Esophagus squamous epithelium (tissue), 5 donors: Measurements from ENCODE around the gene TFCP2. TPM values are rescaled to one million over a fixed set of nuclear protein-coding genes. Genes with fewer than 3 reads are reported as not detected.
A peak's percentile ranks its signal among the peaks of the same experiment; 100 is the strongest.
"Not testable (repeated sequence)": the region's sequence is repeated elsewhere in the genome, so short reads cannot be mapped to it uniquely, and the experiment has no call there.

Experiments used
- DNase-seq: peaks from one replicate; lab custom pipeline; 2025; lab: John Stamatoyannopoulos, UW
- H3K27ac ChIP-seq, 4 donors: fragments of 200-600 bp; sonication (generic); one replicate each; pipeline ENCODE4 v1.5.1; 2016 to 2019; ENCODE audit warnings: mild to moderate bottlenecking in 1 of 4
- H3K27me3 ChIP-seq, 4 donors: fragments of 200-600 bp; sonication (generic); 1 replicate in 3 of 4; 2 replicates in 1 of 4; pipeline versions ENCODE4 v1.5.1 to v1.6.0; 2017 to 2021; ENCODE audit warnings: antibody characterized with exemption in 1 of 4
- H3K36me3 ChIP-seq, 3 donors: fragments of 200-600 bp; sonication (generic); one replicate each; pipeline ENCODE4 v1.5.1; 2016 to 2019
- H3K4me1 ChIP-seq, 3 donors: fragments of 200-600 bp; sonication (generic); one replicate each; pipeline ENCODE4 v1.5.1; 2017 to 2019
- H3K4me3 ChIP-seq, 4 donors: fragments of 200-600 bp; sonication (generic); 1 replicate in 3 of 4; 2 replicates in 1 of 4; pipeline ENCODE4 v1.5.1; 2016 to 2019; ENCODE audit warnings: mild to moderate bottlenecking in 2 of 4, moderate library complexity in 1 of 4
- H3K9me3 ChIP-seq, 3 donors: fragments of 200-600 bp; sonication (generic); one replicate each; pipeline ENCODE4 v1.5.1; 2016 to 2019
- CTCF ChIP-seq, 6 experiments: fragments of 450-650 bp in 4 of 6; fragments of 200-600 bp in 2 of 6; sonication (generic) in 2 of 6; IDR thresholded peaks; one replicate each; pipeline ENCODE4 v1.5.1; 2016 to 2019; ENCODE audit warnings: antibody characterized with exemption in 6 of 6, mild to moderate bottlenecking in 4 of 6, moderate library complexity in 4 of 6
- POLR2A ChIP-seq, 4 donors: fragments of 450-650 bp; IDR thresholded peaks; one replicate each; pipeline ENCODE4 v1.6.1; 2017; ENCODE audit warnings: antibody characterized with exemption in 4 of 4, mild to moderate bottlenecking in 4 of 4, moderate library complexity in 3 of 4
- WGBS, 2 donors: methylation state at CpG; one replicate each; pipeline ENCODE4 v1.1.5; 2018; 5-methylcytosine and 5-hydroxymethylcytosine counted together
- intact Hi-C: fragments of 100-400 bp; cut with DNase I; formaldehyde crosslinking; loops from one replicate; pipeline ENCODE4 v1.15.0; 2022
- total RNA-seq, 4 donors: library from RNA; depleted of rRNA; stranded (reverse); fragments of >200 nt; gene quantifications; one replicate each; pipeline ENCODE4 v1.1.0, GENCODE V29; 2016
- donor health status: DM: yes; HTN: yes; CAD: no.

Gene TFCP2
- 10 to 100 TPM; 10.8 to 12.0 (median 11.7) TPM for total RNA-seq

- H3K27me3 ChIP-seq, result no peaks in the 10 kb centered on the region
- no peaks in the 10 kb centered on the region for H3K36me3 ChIP-seq
- peaks cover 11 to 37% (median 17%) of the 10 kb centered on the region in 3 donors for H3K4me1 ChIP-seq
- peak within 1 kb of the TSS; percentile 96 to 98 (median 96) for H3K27ac ChIP-seq
- no peak for TF ChIP-seq CTCF (IDR thresholded peaks at IDR 0.05)
- TF ChIP-seq POLR2A (IDR thresholded peaks at IDR 0.05), result peak in 3 of 4 donors; percentile 14 to 71 (median 31)
- intact Hi-C loops, result no loop called here
- no peaks in the 10 kb centered on the region for H3K9me3 ChIP-seq
- 1 to 2% methylated on average over 17 to 37 of the region's 58 CpGs for WGBS, 2 donors
- peak; percentile 80 for DNase-seq
- H3K4me3 ChIP-seq, result peak within 1 kb of the TSS; percentile 65 to 78 (median 75)
These were observed at the start of gene TFCP2 for GRCh38 chr12:51172515-51173431. Gene TFCP2, minus strand, starts transcription at chr12:51173135. Its CDS starts 713 bp downstream, at chr12:51172422.

- H3K27ac ChIP-seq, result no peak overlapping the region
- DNase-seq, result no peak
These were observed 49.5 kb upstream of the TFCP2 start for GRCh38 chr12:51222461-51222860.

GRCh38 chr12:51219857-51220256 is 46.9 kb upstream of the TFCP2 start:
- DNase-seq, H3K4me3 ChIP-seq, intact Hi-C loops, H3K27me3 ChIP-seq, H3K9me3 ChIP-seq, H3K36me3 ChIP-seq, H3K27ac ChIP-seq: not testable (repeated sequence)
- peaks cover 8 to 30% (median 10%) of the 10 kb centered on the region in 3 donors for H3K4me1 ChIP-seq
- 90% methylated on average over 12 of the region's 12 CpGs for WGBS, 2 donors

More at GRCh38 chr12:51222461-51222860, 49.5 kb upstream of the TFCP2 start:
- 59 to 62% methylated on average over 7 of the region's 7 CpGs for WGBS, 2 donors
- no peaks in the 10 kb centered on the region for H3K36me3 ChIP-seq
- no peaks in the 10 kb centered on the region for H3K27me3 ChIP-seq
- H3K4me1 ChIP-seq, result peaks cover 8 to 17% (median 10%) of the 10 kb centered on the region in 3 donors
- no peak overlapping the region for H3K4me3 ChIP-seq
- TF ChIP-seq CTCF (IDR thresholded peaks at IDR 0.05) (no peak), POLR2A (IDR thresholded peaks at IDR 0.05) (no peak)
- H3K9me3 ChIP-seq, result no peaks in the 10 kb centered on the region
- intact Hi-C loops, result no loop called here

- intact Hi-C loops, result no loop called here
- Histone ChIP-seq H3K4me1 (peaks cover 8 to 30% (median 10%) of the 10 kb centered on the region in 3 donors), H3K9me3 (no peaks in the 10 kb centered on the region), H3K27me3 (no peaks in the 10 kb centered on the region), H3K27ac (peak overlapping the region in 1 of 4 donors; percentile 94), H3K4me3 (peak overlapping the region in 1 of 4 donors; percentile 94), H3K36me3 (no peaks in the 10 kb centered on the region)
- no peak for DNase-seq
- TF ChIP-seq POLR2A (IDR thresholded peaks at IDR 0.05), result no peak
- TF ChIP-seq CTCF (IDR thresholded peaks at IDR 0.05), result no peak
- WGBS, 2 donors, result 79 to 81% methylated on average over 5 of the region's 5 CpGs
These were observed 46.4 kb upstream of the TFCP2 start for GRCh38 chr12:51219322-51219721.

- H3K9me3 ChIP-seq, result no peaks in the 10 kb centered on the region
- 65 to 66% methylated on average over 10 of the region's 10 CpGs for WGBS, 2 donors
- H3K4me1 ChIP-seq, result peaks cover 8 to 30% (median 10%) of the 10 kb centered on the region in 3 donors
- no peaks in the 10 kb centered on the region for H3K27me3 ChIP-seq
- no peaks in the 10 kb centered on the region for H3K36me3 ChIP-seq
- H3K27ac ChIP-seq, result peak overlapping the region; percentile 91 to 98 (median 95)
- intact Hi-C loops, result no loop called here
- H3K4me3 ChIP-seq, result peak overlapping the region; percentile 74 to 98 (median 92)
- no peak for TF ChIP-seq POLR2A (IDR thresholded peaks at IDR 0.05)
- TF ChIP-seq CTCF (IDR thresholded peaks at IDR 0.05), result no peak
- DNase-seq, result no peak
These were observed 45.7 kb upstream of the TFCP2 start for GRCh38 chr12:51218607-51219161.
